CD8-positive, alpha-beta memory T cell (primary cell): ENCODE data around the gene CCDC137. TPM values are rescaled to one million over a fixed set of nuclear protein-coding genes. Genes with fewer than 3 reads are reported as not detected.
A peak's percentile ranks its signal among the peaks of the same experiment; 100 is the strongest.

Experiments used
- CTCF ChIA-PET: fragments of 350-600 bp; sonication (Branson Sonifier 250); formaldehyde crosslinking; loops from one replicate; lab custom pipeline; 2021; ENCODE audit warnings: antibody characterized with exemption; lab: Charles Lee
- POLR2A ChIA-PET: fragments of 350-600 bp; sonication (Branson Sonifier 250); formaldehyde crosslinking; loops from one replicate; lab custom pipeline; 2021; ENCODE audit warnings: antibody characterized with exemption; lab: Charles Lee
- DNase-seq, 5 donors: peaks; one replicate each; pipeline versions ENCODE4 v3.0.0 to v3.0.0-alpha.2; 2020 to 2022; ENCODE audit warnings: mixed read lengths in 1 of 5
- H3K27ac ChIP-seq: one replicate; pipeline ENCODE4 v1.7.0; 2013; ENCODE audit warnings: low read depth, mild to moderate bottlenecking, low read length, moderate library complexity
- H3K27me3 ChIP-seq: 2 replicates; pipeline ENCODE4 v1.7.0; 2013; ENCODE audit warnings: low read length, mild to moderate bottlenecking; ENCODE audit not compliant: insufficient read depth, poor library complexity, severe bottlenecking
- H3K36me3 ChIP-seq: 2 replicates; pipeline ENCODE4 v1.7.0; 2013; ENCODE audit warnings: mild to moderate bottlenecking, low read length, moderate library complexity; ENCODE audit not compliant: insufficient read depth
- H3K4me1 ChIP-seq: 2 replicates; pipeline ENCODE4 v1.7.0; 2013; ENCODE audit warnings: mild to moderate bottlenecking, low read length, moderate library complexity; ENCODE audit not compliant: insufficient read depth
- H3K4me3 ChIP-seq: 2 replicates; pipeline ENCODE4 v1.7.0; 2013; ENCODE audit warnings: mild to moderate bottlenecking, low read length
- H3K9me3 ChIP-seq: 2 replicates; pipeline ENCODE4 v1.7.0; 2013; ENCODE audit warnings: mild to moderate bottlenecking, low read length
- H3K27ac Mint-ChIP-seq, 8 donors: one replicate each; pipeline ENCODE4 v1.8.0; 2020 to 2021; ENCODE audit warnings: mixed read lengths in 8 of 8, mild to moderate bottlenecking in 6 of 8, inconsistent platforms in 3 of 8, moderate library complexity in 3 of 8
- H3K27me3 Mint-ChIP-seq, 2 donors: one replicate each; pipeline ENCODE4 v1.8.0; 2020 to 2021; ENCODE audit warnings: mixed read lengths in 2 of 2, mild to moderate bottlenecking in 1 of 2, moderate library complexity in 1 of 2
- H3K36me3 Mint-ChIP-seq, 3 donors: one replicate each; pipeline ENCODE4 v1.8.0; 2020 to 2021; ENCODE audit warnings: mixed read lengths in 3 of 3, inconsistent platforms in 1 of 3, mild to moderate bottlenecking in 1 of 3
- H3K4me1 Mint-ChIP-seq, 3 donors: one replicate each; pipeline ENCODE4 v1.8.0; 2020 to 2021; ENCODE audit warnings: mixed read lengths in 3 of 3, inconsistent platforms in 1 of 3, mild to moderate bottlenecking in 1 of 3
- H3K4me3 Mint-ChIP-seq, 7 donors: one replicate each; pipeline ENCODE4 v1.8.0; 2020 to 2021; ENCODE audit warnings: mixed read lengths in 7 of 7, mild to moderate bottlenecking in 6 of 7, moderate library complexity in 4 of 7, inconsistent platforms in 2 of 7
- H3K9me3 Mint-ChIP-seq, 5 donors: one replicate each; pipeline ENCODE4 v1.8.0; 2020 to 2022; ENCODE audit warnings: mixed read lengths in 5 of 5, mild to moderate bottlenecking in 3 of 5, moderate library complexity in 2 of 5, inconsistent platforms in 1 of 5
- polyA plus RNA-seq: library from polyadenylated mRNA; unstranded; fragments of 300-500 nt; fragmentation: Illumina TruSeq; gene quantifications from one replicate; pipeline ENCODE4 v1.2.3, GENCODE V29; 2021
- total RNA-seq, 2 experiments: library from RNA; stranded (reverse); gene quantifications; one replicate each; pipeline ENCODE4 v1.2.3, GENCODE V29; 2021

Gene CCDC137
- total and polyA plus RNA-seq, 3 experiments from 2014 or later: 22.2 to 70.7 (median 68.6) TPM

DNA sequence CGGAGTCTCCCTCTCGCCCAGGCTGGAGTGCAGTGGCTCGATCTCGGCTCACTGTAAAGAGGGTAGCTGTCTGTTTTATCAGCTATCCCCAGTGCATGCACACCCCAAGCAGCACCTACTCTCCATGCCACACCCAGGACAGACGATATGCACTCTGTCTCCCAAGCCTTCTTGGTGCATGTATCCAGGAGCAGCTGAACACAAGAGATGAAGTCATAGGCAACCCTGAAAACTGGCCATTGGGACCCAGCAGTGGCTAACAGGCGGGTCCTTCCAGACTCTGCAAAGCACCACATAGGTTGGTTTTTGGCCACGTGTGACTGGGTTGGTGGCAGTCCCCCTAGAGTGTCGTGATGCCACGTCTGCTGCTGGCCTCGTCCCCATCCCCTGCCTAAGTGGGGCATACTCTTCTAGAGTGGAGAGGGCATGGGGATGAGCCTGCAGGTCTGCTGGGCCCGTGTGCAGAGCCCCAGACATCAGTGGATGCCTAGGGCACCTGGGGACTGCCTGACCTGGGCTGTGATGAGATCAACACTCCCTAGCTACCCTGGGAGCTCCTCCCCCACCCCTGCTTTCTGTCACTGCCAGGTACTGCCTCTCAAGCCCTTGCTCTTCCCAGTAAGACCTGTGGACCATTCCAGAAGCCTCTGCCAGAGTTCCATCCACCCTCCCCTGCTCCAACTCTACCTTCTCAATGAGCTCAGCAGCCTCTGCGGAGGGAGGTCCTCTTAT lies 19.5 kb upstream of the CCDC137 start:
- no peaks in the 10 kb centered on the region for H3K27me3 ChIP-seq
- no peak overlapping the region for H3K4me3 Mint-ChIP-seq
- POLR2A ChIA-PET: interaction anchor here (0.8 kb wide), 1 partner anchor 22 kb away, joined by 5 read pairs; no protein-coding TSS in a partner anchor

DNA sequence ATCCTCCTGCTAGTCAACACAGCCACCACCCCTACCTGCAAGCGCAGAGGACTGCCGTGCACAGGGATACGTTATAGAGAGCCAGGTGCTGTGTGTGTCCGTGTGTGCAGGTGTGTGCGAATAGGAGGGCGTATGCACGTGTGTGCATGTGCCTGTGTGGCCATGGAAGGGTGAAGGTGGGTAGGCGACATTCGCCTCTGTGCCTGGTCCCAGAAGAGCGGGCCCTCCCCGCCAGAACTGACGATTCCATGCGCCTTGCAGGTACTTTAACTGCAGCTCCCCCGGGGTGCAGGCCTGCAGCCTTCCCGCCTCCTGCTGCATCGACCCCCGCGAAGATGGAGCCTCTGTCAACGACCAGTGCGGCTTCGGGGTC lies 18.9 kb upstream of the CCDC137 start:
- Mint-ChIP-seq H3K9me3 (no peaks in the 10 kb centered on the region), H3K36me3 (peaks cover 0 to 4% (median 0%) of the 10 kb centered on the region in 3 donors), H3K27ac (no peak overlapping the region), H3K4me1 (peaks cover 0 to 3% (median 0%) of the 10 kb centered on the region in 3 donors), H3K4me3 (no peak overlapping the region), H3K27me3 (peaks cover 21 to 25% of the 10 kb centered on the region in 2 donors)
- H3K4me3 ChIP-seq: no peak overlapping the region
- no peaks in the 10 kb centered on the region for H3K4me1 ChIP-seq
- H3K27me3 ChIP-seq: no peaks in the 10 kb centered on the region
- ChIA-PET POLR2A (interaction anchor here (0.8 kb wide), 1 partner anchor 23 kb away, joined by 5 read pairs; no protein-coding TSS in a partner anchor), CTCF (no interaction called here)
- H3K9me3 ChIP-seq: no peaks in the 10 kb centered on the region
- DNase-seq: no peak
- H3K36me3 ChIP-seq: no peaks in the 10 kb centered on the region
- no peak overlapping the region for H3K27ac ChIP-seq

More for the DNA sequence above, 19.5 kb upstream of the CCDC137 start:
- Mint-ChIP-seq H3K9me3 (no peaks in the 10 kb centered on the region), H3K36me3 (peaks cover 0 to 4% (median 0%) of the 10 kb centered on the region in 3 donors), H3K27me3 (peaks cover 21 to 24% of the 10 kb centered on the region in 2 donors), H3K4me1 (peaks cover 0 to 3% (median 0%) of the 10 kb centered on the region in 3 donors), H3K27ac (no peak overlapping the region)
- no peak for DNase-seq
- CTCF ChIA-PET: interaction anchor here (1.2 kb wide), 1 partner anchor 9 kb away, joined by 3 read pairs; the partner anchor contains the start of gene PDE6G
- H3K27ac ChIP-seq: no peak overlapping the region
- H3K9me3 ChIP-seq: no peaks in the 10 kb centered on the region
- no peaks in the 10 kb centered on the region for H3K36me3 ChIP-seq
- H3K4me3 ChIP-seq: no peak overlapping the region
- H3K4me1 ChIP-seq: no peaks in the 10 kb centered on the region

DNA sequence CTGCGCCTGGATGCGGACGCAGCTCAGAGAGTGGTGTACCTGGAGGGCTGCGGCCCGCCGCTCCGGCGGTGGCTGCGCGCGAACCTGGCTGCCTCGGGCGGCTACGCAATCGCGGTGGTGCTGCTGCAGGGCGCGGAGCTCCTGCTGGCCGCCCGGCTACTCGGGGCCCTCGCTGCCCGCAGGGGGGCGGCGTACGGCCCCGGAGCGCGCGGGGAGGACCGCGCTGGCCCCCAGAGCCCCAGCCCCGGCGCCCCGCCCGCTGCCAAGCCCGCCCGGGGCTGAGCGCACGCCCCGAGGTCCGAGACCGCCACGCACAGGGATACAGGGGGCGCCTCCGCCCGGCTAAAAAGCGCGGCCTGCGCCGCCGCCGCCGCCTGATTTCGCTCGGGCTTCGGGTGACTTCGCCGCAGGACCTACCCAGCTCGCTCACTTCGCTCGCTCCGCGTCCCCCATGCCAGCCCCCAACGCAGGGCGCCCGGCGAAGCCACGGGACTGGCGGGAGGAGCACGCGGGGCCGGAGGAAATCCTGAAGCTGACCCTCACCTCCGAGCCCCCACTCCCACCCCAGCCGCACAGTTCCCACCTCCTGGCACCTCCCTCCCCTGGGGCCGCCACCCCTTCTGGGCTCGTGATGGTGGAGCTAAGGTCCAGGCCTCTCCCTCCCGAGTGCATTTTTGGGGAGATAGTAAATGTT lies 18.4 kb upstream of the CCDC137 start:
- Mint-ChIP-seq H3K9me3 (no peaks in the 10 kb centered on the region), H3K4me1 (peaks cover 0 to 8% (median 0%) of the 10 kb centered on the region in 3 donors)
- CTCF ChIA-PET: no interaction called here

GRCh38 chr17:81648707-81649085 lies 17.8 kb upstream of the CCDC137 start:
- Mint-ChIP-seq H3K27me3 (peaks cover 25 to 28% of the 10 kb centered on the region in 2 donors), H3K9me3 (no peaks in the 10 kb centered on the region), H3K4me1 (peaks cover 0 to 13% (median 3%) of the 10 kb centered on the region in 3 donors), H3K36me3 (peaks cover 0 to 4% (median 0%) of the 10 kb centered on the region in 3 donors), H3K4me3 (no peak overlapping the region), H3K27ac (peak overlapping the region in 1 of 8 donors; percentile 77)
- H3K36me3 ChIP-seq: no peaks in the 10 kb centered on the region
- no peak overlapping the region for H3K4me3 ChIP-seq
- ChIA-PET POLR2A (no interaction called here), CTCF (no interaction called here)
- H3K4me1 ChIP-seq: peaks cover 8% of the 10 kb centered on the region
- H3K9me3 ChIP-seq: no peaks in the 10 kb centered on the region
- DNase-seq: no peak
- H3K27ac ChIP-seq: no peak overlapping the region
- H3K27me3 ChIP-seq: no peaks in the 10 kb centered on the region

More for the DNA sequence above, 18.4 kb upstream of the CCDC137 start:
- Histone ChIP-seq H3K9me3 (no peaks in the 10 kb centered on the region), H3K36me3 (no peaks in the 10 kb centered on the region), H3K27me3 (no peaks in the 10 kb centered on the region), H3K4me3 (no peak overlapping the region), H3K27ac (no peak overlapping the region), H3K4me1 (peaks cover 2% of the 10 kb centered on the region)
- no peak overlapping the region for H3K27ac Mint-ChIP-seq
- peaks cover 0 to 4% (median 0%) of the 10 kb centered on the region in 3 donors for H3K36me3 Mint-ChIP-seq
- H3K27me3 Mint-ChIP-seq: peaks cover 22 to 25% of the 10 kb centered on the region in 2 donors
- POLR2A ChIA-PET: interaction anchor here (0.8 kb wide), 1 partner anchor 23 kb away, joined by 5 read pairs; no protein-coding TSS in a partner anchor
- no peak for DNase-seq
- H3K4me3 Mint-ChIP-seq: no peak overlapping the region

GRCh38 chr17:81650951-81651350 lies 15.6 kb upstream of the CCDC137 start:
- H3K4me1 Mint-ChIP-seq: peaks cover 0 to 16% (median 3%) of the 10 kb centered on the region in 3 donors
- H3K27me3 Mint-ChIP-seq: peaks cover 25 to 29% of the 10 kb centered on the region in 2 donors

GRCh38 chr17:81651692-81652091 lies 14.8 kb upstream of the CCDC137 start:
- H3K27ac Mint-ChIP-seq: peak overlapping the region in 1 of 8 donors; percentile 34
- Histone ChIP-seq H3K4me1 (peaks cover 9% of the 10 kb centered on the region), H3K27ac (no peak overlapping the region), H3K4me3 (no peak overlapping the region), H3K27me3 (no peaks in the 10 kb centered on the region), H3K36me3 (no peaks in the 10 kb centered on the region), H3K9me3 (no peaks in the 10 kb centered on the region)
- ChIA-PET POLR2A (no interaction called here), CTCF (no interaction called here)
- H3K36me3 Mint-ChIP-seq: peaks cover 0 to 4% (median 0%) of the 10 kb centered on the region in 3 donors
- H3K4me1 Mint-ChIP-seq: peaks cover 0 to 16% (median 3%) of the 10 kb centered on the region in 3 donors
- peak overlapping the region in 1 of 7 donors; percentile 64 for H3K4me3 Mint-ChIP-seq
- DNase-seq: no peak
- H3K9me3 Mint-ChIP-seq: no peaks in the 10 kb centered on the region
- H3K27me3 Mint-ChIP-seq: peaks cover 25 to 29% of the 10 kb centered on the region in 2 donors

More at GRCh38 chr17:81650951-81651350, 15.6 kb upstream of the CCDC137 start:
- Histone ChIP-seq H3K27ac (no peak overlapping the region), H3K4me1 (peaks cover 9% of the 10 kb centered on the region), H3K4me3 (no peak overlapping the region), H3K36me3 (no peaks in the 10 kb centered on the region), H3K27me3 (no peaks in the 10 kb centered on the region), H3K9me3 (no peaks in the 10 kb centered on the region)
- POLR2A ChIA-PET: no interaction called here
- no peak overlapping the region for H3K4me3 Mint-ChIP-seq
- H3K36me3 Mint-ChIP-seq: peaks cover 0 to 4% (median 0%) of the 10 kb centered on the region in 3 donors
- H3K27ac Mint-ChIP-seq: no peak overlapping the region
- CTCF ChIA-PET: no interaction called here
- H3K9me3 Mint-ChIP-seq: no peaks in the 10 kb centered on the region
- DNase-seq: no peak

DNA sequence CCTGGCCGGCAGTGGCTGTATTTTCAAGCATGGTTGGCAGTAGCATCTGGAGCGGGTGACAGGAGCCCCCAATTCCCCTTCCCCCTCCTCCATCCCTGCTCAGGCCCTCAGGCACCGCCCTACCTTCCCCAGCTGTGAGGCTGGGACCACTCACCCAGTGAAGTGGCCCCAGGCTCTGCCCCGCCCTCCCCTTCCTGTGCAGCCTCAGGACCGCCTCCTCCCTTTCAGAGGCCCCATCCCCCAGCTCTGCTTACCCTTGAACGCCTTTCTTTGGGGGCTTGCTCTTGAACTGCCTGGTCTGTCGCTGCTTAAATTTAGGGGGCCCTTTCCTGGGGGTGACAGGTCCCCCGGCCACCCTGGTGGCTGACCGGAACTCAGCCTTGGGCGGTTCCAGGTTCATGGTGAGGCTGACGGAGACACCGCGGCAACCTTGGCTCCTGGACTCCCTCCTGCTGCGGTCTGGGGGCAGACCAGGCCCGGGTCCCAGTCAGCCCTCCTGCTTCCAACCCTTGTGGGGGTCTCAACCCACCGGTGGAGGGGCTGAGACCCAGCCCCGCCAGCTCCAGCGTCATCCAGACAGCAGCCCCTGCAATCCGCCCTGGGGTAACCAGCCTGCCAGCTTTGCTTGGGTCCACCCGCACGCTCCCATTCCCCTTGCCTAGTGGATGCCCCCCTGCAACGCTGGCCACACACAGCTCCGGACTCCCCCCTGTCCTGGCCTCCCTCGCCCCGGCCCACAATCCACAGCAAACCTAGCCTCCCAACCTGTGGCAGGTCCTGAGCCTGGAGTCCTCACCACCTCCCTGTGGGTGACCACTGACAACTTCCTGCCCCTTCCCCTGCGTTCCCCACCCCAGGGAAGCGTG lies 13.4 kb upstream of the CCDC137 start:
- Mint-ChIP-seq H3K4me3 (peak overlapping the region in 4 of 7 donors; percentile 19 to 67 (median 45)), H3K4me1 (peaks cover 3 to 16% (median 6%) of the 10 kb centered on the region in 3 donors), H3K36me3 (peaks cover 0 to 4% (median 0%) of the 10 kb centered on the region in 3 donors), H3K9me3 (no peaks in the 10 kb centered on the region), H3K27ac (no peak overlapping the region), H3K27me3 (peaks cover 20 to 24% of the 10 kb centered on the region in 2 donors)
- no peaks in the 10 kb centered on the region for H3K36me3 ChIP-seq
- no peak overlapping the region for H3K27ac ChIP-seq
- H3K9me3 ChIP-seq: no peaks in the 10 kb centered on the region
- H3K4me1 ChIP-seq: peaks cover 9% of the 10 kb centered on the region
- H3K4me3 ChIP-seq: no peak overlapping the region
- H3K27me3 ChIP-seq: no peaks in the 10 kb centered on the region
- peak in 1 of 5 donors; percentile 20 for DNase-seq
- POLR2A ChIA-PET: interaction anchor here (0.6 kb wide), 1 partner anchor 219 kb away, joined by 3 read pairs; no protein-coding TSS in a partner anchor
- CTCF ChIA-PET: no interaction called here
